Endothelial cell of umbilical vein (primary cell): ENCODE data around the gene ANKRD33B. TPM values are rescaled to one million over a fixed set of nuclear protein-coding genes. Genes with fewer than 3 reads are reported as not detected.

Experiments used
- BruUV-seq: library from RNA; stranded (reverse); fragments of 400-500 nt; replicated peaks from 2 replicates; lab custom pipeline; 2021; lab: Mats Ljungman, UMichigan
- CTCF ChIA-PET: fragments of 300-600, 350-600 bp; sonication (Branson Sonifier 250); formaldehyde crosslinking; loops from one replicate; lab custom pipeline; 2021; ENCODE audit warnings: antibody characterized with exemption, inconsistent platforms; lab: Charles Lee
- POLR2A ChIA-PET: fragments of 300-600, 350-600 bp; sonication (Branson Sonifier 250); formaldehyde crosslinking; loops from one replicate; lab custom pipeline; 2021; ENCODE audit warnings: antibody characterized with exemption, inconsistent platforms; lab: Charles Lee
- DNase-seq: peaks from one replicate; pipeline ENCODE4 v3.0.0-alpha.2; 2011; ENCODE audit warnings: low read depth, low spot score
- FAIRE-seq: peaks from 2 replicates; lab custom pipeline; 2011; peaks lifted over from hg19 to GRCh38; lab: Jason Lieb, UNC
- H2AFZ ChIP-seq: 2 replicates; pipeline ENCODE4 v1.6.0; 2012; ENCODE audit warnings: low read depth, low read length, control low read depth, inconsistent platforms
- H3K27ac ChIP-seq: 2 replicates; pipeline ENCODE4 v1.5.1; 2011; ENCODE audit warnings: low read depth, mild to moderate bottlenecking, control low read depth, low read length, moderate library complexity; ENCODE audit not compliant: insufficient read depth
- H3K27me3 ChIP-seq, 2 experiments: 2 replicates each; pipeline versions ENCODE4 v1.6.0 to v1.6.1; 2011; ENCODE audit warnings: low read length in 2 of 2, mixed read lengths in 1 of 2; ENCODE audit not compliant: control insufficient read depth in 2 of 2, insufficient read depth in 2 of 2
- H3K36me3 ChIP-seq, 2 experiments: 2 replicates in 1 of 2; 3 replicates in 1 of 2; pipeline ENCODE4 v1.5.1; 2011; ENCODE audit warnings: low read length in 2 of 2, mild to moderate bottlenecking in 1 of 2, moderate library complexity in 1 of 2; ENCODE audit not compliant: control insufficient read depth in 2 of 2, insufficient read depth in 2 of 2; ENCODE audit errors: extremely low read depth in 1 of 2
- H3K4me1 ChIP-seq: 3 replicates; pipeline ENCODE4 v1.5.1; 2011; ENCODE audit warnings: mild to moderate bottlenecking, low read length; ENCODE audit not compliant: control insufficient read depth, insufficient read depth; ENCODE audit errors: extremely low read depth
- H3K4me2 ChIP-seq: 2 replicates; pipeline ENCODE4 v1.6.1; 2011; ENCODE audit warnings: low read length, control low read depth, mixed read lengths; ENCODE audit not compliant: insufficient read depth
- H3K4me3 ChIP-seq, 3 experiments: fragments of 200-600 bp in 1 of 3; sonication (generic), shearing (Covaris generic) in 1 of 3; replicated peaks in 1 of 3; 2 replicates each; pipeline ENCODE4 v1.5.1; 2011 to 2016; ENCODE audit warnings: control low read depth in 3 of 3, low read length in 3 of 3, mild to moderate bottlenecking in 2 of 3, inconsistent platforms in 1 of 3, low read depth in 1 of 3, moderate library complexity in 1 of 3; ENCODE audit not compliant: insufficient read depth in 1 of 3
- H3K79me2 ChIP-seq: 2 replicates; pipeline ENCODE4 v1.6.0; 2012; ENCODE audit warnings: low read length, inconsistent platforms; ENCODE audit not compliant: control insufficient read depth, insufficient read depth
- H3K9ac ChIP-seq: replicated peaks from 2 replicates; pipeline ENCODE3; 2011; ENCODE audit warnings: low read length, control low read depth; ENCODE audit not compliant: insufficient read depth; ENCODE audit errors: extremely low read depth
- H3K9me1 ChIP-seq: replicated peaks from 3 replicates; pipeline ENCODE4 v1.6.0; 2011; ENCODE audit warnings: mild to moderate bottlenecking, low read length; ENCODE audit not compliant: control insufficient read depth, insufficient read depth; ENCODE audit errors: extremely low read depth
- H3K9me3 ChIP-seq: replicated peaks from 2 replicates; pipeline ENCODE4 v1.5.1; 2012; ENCODE audit warnings: low read length, inconsistent platforms; ENCODE audit not compliant: control insufficient read depth, insufficient read depth
- H4K20me1 ChIP-seq: replicated peaks from 2 replicates; pipeline ENCODE3; 2011; ENCODE audit warnings: mild to moderate bottlenecking, low read length; ENCODE audit not compliant: control insufficient read depth, insufficient read depth; ENCODE audit errors: extremely low read depth
- CTCF ChIP-seq, 2 donors: IDR thresholded peaks; 1 replicate in 1 of 2; 2 replicates in 1 of 2; pipeline ENCODE4 v1.5.1; 2011; ENCODE audit warnings: low read length in 2 of 2, mild to moderate bottlenecking in 2 of 2, moderate library complexity in 2 of 2, control low read depth in 1 of 2, inconsistent platforms in 1 of 2, low read depth in 1 of 2; ENCODE audit not compliant: insufficient read depth in 1 of 2; ENCODE audit errors: extremely low read depth in 1 of 2
- EZH2 ChIP-seq: IDR thresholded peaks from 2 replicates; pipeline ENCODE4 v1.6.1; 2012; ENCODE audit warnings: borderline replicate concordance, low read depth, mild to moderate bottlenecking, moderate library complexity, low read length, inconsistent platforms; ENCODE audit not compliant: severe bottlenecking
- FOS ChIP-seq: IDR thresholded peaks from 2 replicates; pipeline ENCODE4 v1.6.1; 2011; ENCODE audit warnings: mild to moderate bottlenecking, low read length, moderate library complexity, borderline replicate concordance; ENCODE audit not compliant: insufficient read depth
- GATA2 ChIP-seq: IDR thresholded peaks from 2 replicates; pipeline ENCODE4 v1.7.0; 2011; ENCODE audit warnings: low read depth, mild to moderate bottlenecking, moderate library complexity, mixed read lengths, low read length; ENCODE audit not compliant: insufficient read length, insufficient read depth
- JUN ChIP-seq: IDR thresholded peaks from 2 replicates; pipeline ENCODE4 v1.6.1; 2011; ENCODE audit warnings: borderline replicate concordance, low read depth; ENCODE audit not compliant: insufficient read length, insufficient read depth
- MYC ChIP-seq: IDR thresholded peaks from one replicate; pipeline ENCODE4 v1.6.1; 2011; ENCODE audit warnings: mild to moderate bottlenecking, low read depth, low read length
- POLR2A ChIP-seq: IDR thresholded peaks from 2 replicates; pipeline ENCODE4 v1.6.1; 2012; ENCODE audit warnings: low read depth, mild to moderate bottlenecking, control low read depth, low read length
- POLR2AphosphoS5 ChIP-seq: IDR thresholded peaks from 2 replicates; pipeline ENCODE4 v1.6.1; 2012; ENCODE audit warnings: low read depth, mild to moderate bottlenecking, control low read depth, low read length, moderate library complexity; ENCODE audit not compliant: insufficient read depth
- dilution Hi-C: fragments of 300-500 bp; cut with MboI; formaldehyde crosslinking; loops from one replicate; pipeline ENCODE4 v1.15.0; 2019; ENCODE audit warnings: low sequenced_read_pairs; ENCODE audit not compliant: extremely low pct_ligation_motif_present
- intact Hi-C: fragments of 100-400 bp; cut with micrococcal nuclease; formaldehyde crosslinking; loops from one replicate; pipeline ENCODE4 v1.10.0; 2022
- polyA plus RNA-seq, 4 experiments: library from polyadenylated mRNA; depleted of rRNA in 3 of 4; stranded (reverse) in 3 of 4; unstranded in 1 of 4; fragments of >200 nt; gene quantifications; 2 replicates each; pipeline versions ENCODE4 v1.2.1 to v1.2.3, GENCODE V29; 2011 to 2012; ENCODE audit warnings: missing spikeins in 1 of 4
- total RNA-seq: library from RNA; stranded (reverse); gene quantifications from 2 replicates; pipeline ENCODE4 v1.2.3, GENCODE V29; 2021
- TF ChIP-seq, protein P1 (sequence below): IDR thresholded peaks from 2 replicates; pipeline ENCODE4 v1.6.1; 2011; ENCODE audit not compliant: insufficient read depth, insufficient read length

The ANKRD33B gene
- total and polyA plus RNA-seq, 2 donors (not counting 3 experiments of a cell fraction or from before 2014, with no cell fraction given), result 2.4 to 5.4 TPM

- Histone ChIP-seq H3K4me2 (no peak overlapping the region), H4K20me1 (no peaks in the 10 kb centered on the region), H3K27ac (no peak overlapping the region), H3K9ac (no peak overlapping the region), H3K36me3 (no peaks in the 10 kb centered on the region), H3K27me3 (no peaks in the 10 kb centered on the region), H3K4me1 (peaks cover 3% of the 10 kb centered on the region), H3K4me3 (no peak overlapping the region), H3K9me3 (no peaks in the 10 kb centered on the region), H3K79me2 (peaks cover 3% of the 10 kb centered on the region), H3K9me1 (no peaks in the 10 kb centered on the region), H2AFZ (no peak overlapping the region)
- POLR2A ChIA-PET, result no interaction called here
- dilution Hi-C loops (no loop called here), intact Hi-C loops (no loop called here)
- CTCF ChIA-PET, result no interaction called here
- TF ChIP-seq GATA2, result no peak
- TF ChIP-seq, protein P1, sequence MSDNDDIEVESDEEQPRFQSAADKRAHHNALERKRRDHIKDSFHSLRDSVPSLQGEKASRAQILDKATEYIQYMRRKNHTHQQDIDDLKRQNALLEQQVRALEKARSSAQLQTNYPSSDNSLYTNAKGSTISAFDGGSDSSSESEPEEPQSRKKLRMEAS, result no peak
- TF ChIP-seq POLR2A, result no peak
- no peak for TF ChIP-seq FOS
- TF ChIP-seq EZH2, result no peak
- no peak for TF ChIP-seq JUN
- TF ChIP-seq MYC, result no peak
- TF ChIP-seq POLR2AphosphoS5, result no peak
- no peak for TF ChIP-seq CTCF (IDR thresholded peaks at IDR 0.05; ENCODE audit: extremely low read depth in 1 of 2, insufficient read depth in 1 of 2, low read depth in 1 of 2, low read length in 2 of 2)
- FAIRE-seq (no peak), DNase-seq (no peak)
- BruUV-seq, result no TSS peak
Measured at GRCh38 chr5:10572451-10572850, 8.6 kb downstream of the ANKRD33B start.
